ENCODE measurements around the gene IL1R1. TPM values are rescaled to one million over a fixed set of nuclear protein-coding genes. Genes with fewer than 3 reads are reported as not detected.
"Not testable (repeated sequence)": the region's sequence is repeated elsewhere in the genome, so short reads cannot be mapped to it uniquely, and the experiment has no call there.

Gene IL1R1
- total RNA-seq, 1 donor, result 89.8 TPM

- Histone ChIP-seq H3K9me3 (ENCODE audit: low read depth, low read length) (no peaks in the 10 kb centered on the region), H3K4me3 (ENCODE audit: insufficient read depth, low read length) (no peak overlapping the region), H3K79me2 (ENCODE audit: insufficient read depth, low read length) (no peaks in the 10 kb centered on the region), H3K4me2 (ENCODE audit: insufficient read depth, low read length) (no peak overlapping the region), H2AFZ (ENCODE audit: low read length) (no peak overlapping the region), H4K20me1 (ENCODE audit: insufficient read depth, low read length) (no peaks in the 10 kb centered on the region), H3K27me3 (ENCODE audit: insufficient read depth, low read length) (no peaks in the 10 kb centered on the region), H3K27ac (ENCODE audit: low read depth, low read length) (peak overlapping the region; percentile 57), H3K36me3 (ENCODE audit: insufficient read depth, low read length) (no peaks in the 10 kb centered on the region), H3K4me1 (ENCODE audit: insufficient read depth, low read length) (peaks cover 29% of the 10 kb centered on the region)
- DNase-seq (ENCODE audit: insufficient read length, low spot score, missing footprints), result no peak
- no peak for TF ChIP-seq CTCF (IDR thresholded peaks at IDR 0.05; ENCODE audit: extremely low read depth, low read depth, low read length)
These were observed 41.3 kb upstream of the IL1R1 start for GRCh38 chr2:102101097-102101848.

- Histone ChIP-seq H2AFZ (ENCODE audit: low read length) (no peak overlapping the region), H3K27ac (ENCODE audit: low read depth, low read length) (no peak overlapping the region), H3K4me3 (ENCODE audit: insufficient read depth, low read length) (no peak overlapping the region), H3K4me1 (ENCODE audit: insufficient read depth, low read length) (peaks cover 29% of the 10 kb centered on the region), H3K4me2 (ENCODE audit: insufficient read depth, low read length) (no peak overlapping the region), H3K9me3 (ENCODE audit: low read depth, low read length) (no peaks in the 10 kb centered on the region), H3K36me3 (ENCODE audit: insufficient read depth, low read length) (no peaks in the 10 kb centered on the region), H3K79me2 (ENCODE audit: insufficient read depth, low read length) (no peaks in the 10 kb centered on the region), H4K20me1 (ENCODE audit: insufficient read depth, low read length) (no peaks in the 10 kb centered on the region), H3K27me3 (ENCODE audit: insufficient read depth, low read length) (no peaks in the 10 kb centered on the region)
- no peak for TF ChIP-seq CTCF (IDR thresholded peaks at IDR 0.05; ENCODE audit: extremely low read depth, low read depth, low read length)
- no peak for DNase-seq (ENCODE audit: insufficient read length, low spot score, missing footprints)
These were observed 40.5 kb upstream of the IL1R1 start for GRCh38 chr2:102101849-102102635.

- H3K36me3 ChIP-seq (ENCODE audit: insufficient read depth, low read length); H4K20me1 ChIP-seq (ENCODE audit: insufficient read depth, low read length); H3K4me3 ChIP-seq (ENCODE audit: insufficient read depth, low read length); H3K27ac ChIP-seq (ENCODE audit: low read depth, low read length); H3K4me2 ChIP-seq (ENCODE audit: insufficient read depth, low read length); H3K79me2 ChIP-seq (ENCODE audit: insufficient read depth, low read length); H2AFZ ChIP-seq (ENCODE audit: low read length); DNase-seq (ENCODE audit: insufficient read length, low spot score, missing footprints); H3K27me3 ChIP-seq (ENCODE audit: insufficient read depth, low read length); H3K9me3 ChIP-seq (ENCODE audit: low read depth, low read length): not testable (repeated sequence)
- H3K4me1 ChIP-seq (ENCODE audit: insufficient read depth, low read length), result peaks cover 29% of the 10 kb centered on the region
These were observed 40.0 kb upstream of the IL1R1 start for GRCh38 chr2:102102636-102102948.

- Histone ChIP-seq H4K20me1 (ENCODE audit: insufficient read depth, low read length) (no peaks in the 10 kb centered on the region), H3K36me3 (ENCODE audit: insufficient read depth, low read length) (no peaks in the 10 kb centered on the region), H3K27me3 (ENCODE audit: insufficient read depth, low read length) (no peaks in the 10 kb centered on the region), H3K9me3 (ENCODE audit: low read depth, low read length) (no peaks in the 10 kb centered on the region), H3K79me2 (ENCODE audit: insufficient read depth, low read length) (no peaks in the 10 kb centered on the region), H3K4me2 (ENCODE audit: insufficient read depth, low read length) (no peak overlapping the region), H3K4me1 (ENCODE audit: insufficient read depth, low read length) (peaks cover 34% of the 10 kb centered on the region), H2AFZ (ENCODE audit: low read length) (no peak overlapping the region), H3K27ac (ENCODE audit: low read depth, low read length) (peak overlapping the region; percentile 96), H3K4me3 (ENCODE audit: insufficient read depth, low read length) (no peak overlapping the region)
- TF ChIP-seq CTCF (IDR thresholded peaks at IDR 0.05; ENCODE audit: extremely low read depth, low read depth, low read length), result no peak
- no peak for DNase-seq (ENCODE audit: insufficient read length, low spot score, missing footprints)
These were observed 39.3 kb upstream of the IL1R1 start for GRCh38 chr2:102103284-102103683.

Measured in osteoblast (primary cell).